ENCODE measurements around the gene MAN1A2. TPM values are rescaled to one million over a fixed set of nuclear protein-coding genes. Genes with fewer than 3 reads are reported as not detected.
"Not testable (repeated sequence)": the region's sequence is repeated elsewhere in the genome, so short reads cannot be mapped to it uniquely, and the experiment has no call there.

MAN1A2 gene
- polyA plus RNA-seq, 4 donors, result 38.7 to 48.2 (median 45.5) TPM

- DNase-seq (ENCODE audit: low read depth in 4 of 4, low spot score in 2 of 4), result no peak
These were observed 29.4 kb downstream of the MAN1A2 start for GRCh38 chr1:117396636-117397035.

GRCh38 chr1:117398957-117399356 lies 31.7 kb downstream of the MAN1A2 start:
- no peak for DNase-seq (ENCODE audit: low read depth in 4 of 4, low spot score in 2 of 4)

GRCh38 chr1:117401761-117402160 lies 34.5 kb downstream of the MAN1A2 start:
- no peak for DNase-seq (ENCODE audit: low read depth in 4 of 4, low spot score in 2 of 4)

- DNase-seq (ENCODE audit: low read depth in 4 of 4, low spot score in 2 of 4), result no peak
These were observed 36.3 kb downstream of the MAN1A2 start for GRCh38 chr1:117403597-117403996.

GRCh38 chr1:117405042-117405441 lies 37.8 kb downstream of the MAN1A2 start:
- DNase-seq (ENCODE audit: low read depth in 4 of 4, low spot score in 2 of 4), result no peak

- DNase-seq (ENCODE audit: low read depth in 4 of 4, low spot score in 2 of 4), result no peak
These were observed 45.2 kb downstream of the MAN1A2 start for GRCh38 chr1:117412472-117412871.

- DNase-seq (ENCODE audit: low read depth in 4 of 4, low spot score in 2 of 4), result no peak
These were observed 46.2 kb downstream of the MAN1A2 start for GRCh38 chr1:117413412-117413811.

GRCh38 chr1:117414943-117415342 lies 47.7 kb downstream of the MAN1A2 start:
- no peak for DNase-seq (ENCODE audit: low read depth in 4 of 4, low spot score in 2 of 4)

GRCh38 chr1:117416004-117416403 lies 48.8 kb downstream of the MAN1A2 start:
- DNase-seq (ENCODE audit: low read depth in 4 of 4, low spot score in 2 of 4), result no peak

- no peak for DNase-seq (ENCODE audit: low read depth in 4 of 4, low spot score in 2 of 4)
These were observed 49.4 kb downstream of the MAN1A2 start for GRCh38 chr1:117416546-117417125.

- no peak for DNase-seq (ENCODE audit: low read depth in 4 of 4, low spot score in 2 of 4)
These were observed 57.9 kb downstream of the MAN1A2 start for GRCh38 chr1:117425050-117425734.

- no peak for DNase-seq (ENCODE audit: low read depth in 4 of 4, low spot score in 2 of 4)
These were observed 60.0 kb downstream of the MAN1A2 start for GRCh38 chr1:117427297-117427696.

GRCh38 chr1:117433943-117434342 lies 66.7 kb downstream of the MAN1A2 start:
- no peak for DNase-seq (ENCODE audit: low read depth in 4 of 4, low spot score in 2 of 4)

- DNase-seq (ENCODE audit: low read depth in 4 of 4, low spot score in 2 of 4), result no peak
These were observed 69.3 kb downstream of the MAN1A2 start for GRCh38 chr1:117436513-117436912.

- DNase-seq (ENCODE audit: low read depth in 4 of 4, low spot score in 2 of 4), result no peak
These were observed 80.4 kb downstream of the MAN1A2 start for GRCh38 chr1:117447661-117448060.

GRCh38 chr1:117452216-117452615 lies 85.0 kb downstream of the MAN1A2 start:
- no peak for DNase-seq (ENCODE audit: low read depth in 4 of 4, low spot score in 2 of 4)

GRCh38 chr1:117453958-117454357 lies 86.7 kb downstream of the MAN1A2 start:
- no peak for DNase-seq (ENCODE audit: low read depth in 4 of 4, low spot score in 2 of 4)

- DNase-seq (ENCODE audit: low read depth in 4 of 4, low spot score in 2 of 4), result not testable (repeated sequence)
These were observed 91.2 kb downstream of the MAN1A2 start for GRCh38 chr1:117458410-117458809.

GRCh38 chr1:117466761-117467160 lies 99.5 kb downstream of the MAN1A2 start:
- no peak for DNase-seq (ENCODE audit: low read depth in 4 of 4, low spot score in 2 of 4)

GRCh38 chr1:117467336-117467735 lies 100.1 kb downstream of the MAN1A2 start:
- DNase-seq (ENCODE audit: low read depth in 4 of 4, low spot score in 2 of 4), result no peak

GRCh38 chr1:117473063-117473462 lies 105.8 kb downstream of the MAN1A2 start:
- DNase-seq (ENCODE audit: low read depth in 4 of 4, low spot score in 2 of 4), result no peak

GRCh38 chr1:117475495-117475894 lies 108.2 kb downstream of the MAN1A2 start:
- DNase-seq (ENCODE audit: low read depth in 4 of 4, low spot score in 2 of 4), result not testable (repeated sequence)
